GM18909 (cell line): ENCODE measurements around the gene IKBKG.
"Not testable (repeated sequence)": the region's sequence is repeated elsewhere in the genome, so short reads cannot be mapped to it uniquely, and the experiment has no call there.

ENCODE experiments used
- ATAC-seq: cut with Tn5 transposase; IDR thresholded peaks from one replicate; pipeline ENCODE4 v1.9.1; 2021; ENCODE audit warnings: mild to moderate bottlenecking; ENCODE audit not compliant: unreplicated experiment, poor library complexity

The IKBKG gene

GRCh38 chrX:154547245-154548027, at the start of gene IKBKG:
IKBKG (plus strand) TSS chrX:154547620; CDS start chrX:154552003, 4,383 bp downstream.
- ATAC-seq, result peak; percentile 80

GRCh38 chrX:154501423-154501822, 46.0 kb upstream of the IKBKG start:
- ATAC-seq, result not testable (repeated sequence)

- ATAC-seq, result no peak
Observed at GRCh38 chrX:154502098-154502497, 45.3 kb upstream of the IKBKG start.

- ATAC-seq, result no peak
Observed at GRCh38 chrX:154502989-154503388, 44.4 kb upstream of the IKBKG start.

- ATAC-seq, result no peak
Observed at GRCh38 chrX:154505734-154506133, 41.7 kb upstream of the IKBKG start.

- ATAC-seq, result no peak
Observed at GRCh38 chrX:154506483-154507332, 40.7 kb upstream of the IKBKG start.

- ATAC-seq, result no peak
Observed at GRCh38 chrX:154507673-154508383, 39.6 kb upstream of the IKBKG start.

GRCh38 chrX:154508384-154508745, 39.1 kb upstream of the IKBKG start:
- ATAC-seq, result no peak

GRCh38 chrX:154509455-154509854, 38.0 kb upstream of the IKBKG start:
- ATAC-seq, result no peak

GRCh38 chrX:154511761-154512160, 35.7 kb upstream of the IKBKG start:
- no peak for ATAC-seq

GRCh38 chrX:154512879-154513553, 34.4 kb upstream of the IKBKG start:
- no peak for ATAC-seq

- no peak for ATAC-seq
Observed at GRCh38 chrX:154513716-154514115, 33.7 kb upstream of the IKBKG start.

- ATAC-seq, result peak; percentile 12
Observed at GRCh38 chrX:154515090-154515965, 32.1 kb upstream of the IKBKG start.

- peak; percentile 87 for ATAC-seq
Observed at GRCh38 chrX:154515966-154516655, 31.3 kb upstream of the IKBKG start, which contains the start of gene FAM3A. FAM3A (minus strand) TSS chrX:154516232; CDS start chrX:154515772, 460 bp downstream.

- ATAC-seq, result no peak
Observed at GRCh38 chrX:154516656-154517100, 30.7 kb upstream of the IKBKG start.

GRCh38 chrX:154517101-154517781, 30.2 kb upstream of the IKBKG start:
- ATAC-seq, result no peak

- no peak for ATAC-seq
Observed at GRCh38 chrX:154519389-154519788, 28.0 kb upstream of the IKBKG start.
